Measurements from ENCODE around the gene ISLR. TPM values are rescaled to one million over a fixed set of nuclear protein-coding genes. Genes with fewer than 3 reads are reported as not detected.
A peak's percentile ranks its signal among the peaks of the same experiment; 100 is the strongest.
"Not testable (repeated sequence)": the region's sequence is repeated elsewhere in the genome, so short reads cannot be mapped to it uniquely, and the experiment has no call there.

The ISLR gene
- total and polyA plus RNA-seq, 2 donors: 82.1 to 110 TPM

GRCh38 chr15:74155766-74156417 lies 17.6 kb upstream of the ISLR start:
- Histone ChIP-seq H3K4me3 (ENCODE audit: low read depth, low read length) (no peak overlapping the region), H3K4me1 (ENCODE audit: insufficient read depth) (no peaks in the 10 kb centered on the region), H3K27ac (ENCODE audit: low read depth) (no peak overlapping the region), H3K36me3 (ENCODE audit: insufficient read depth) (no peaks in the 10 kb centered on the region)
- DNase-seq (ENCODE audit: extremely low spot score): no peak
- 66% methylated on average over 14 of the region's 14 CpGs for WGBS

GRCh38 chr15:74156678-74157411 lies 16.7 kb upstream of the ISLR start:
- WGBS: 6% methylated on average over 7 of the region's 7 CpGs
- Histone ChIP-seq H3K27ac (ENCODE audit: low read depth) (no peak overlapping the region), H3K4me1 (ENCODE audit: insufficient read depth) (no peaks in the 10 kb centered on the region), H3K4me3 (ENCODE audit: low read depth, low read length) (no peak overlapping the region), H3K36me3 (ENCODE audit: insufficient read depth) (no peaks in the 10 kb centered on the region)
- peak; percentile 56 for DNase-seq (ENCODE audit: extremely low spot score)

- DNase-seq (ENCODE audit: extremely low spot score): no peak
- no peak overlapping the region for H3K4me3 ChIP-seq (ENCODE audit: low read depth, low read length)
- H3K4me1 ChIP-seq (ENCODE audit: insufficient read depth): no peaks in the 10 kb centered on the region
- no peak overlapping the region for H3K27ac ChIP-seq (ENCODE audit: low read depth)
- WGBS: 90% methylated on average over 9 of the region's 9 CpGs
- H3K36me3 ChIP-seq (ENCODE audit: insufficient read depth): no peaks in the 10 kb centered on the region
Measured at GRCh38 chr15:74157868-74158827, 15.4 kb upstream of the ISLR start.

GRCh38 chr15:74158855-74159650 lies 14.5 kb upstream of the ISLR start:
- Histone ChIP-seq H3K4me3 (ENCODE audit: low read depth, low read length) (no peak overlapping the region), H3K4me1 (ENCODE audit: insufficient read depth) (no peaks in the 10 kb centered on the region), H3K27ac (ENCODE audit: low read depth) (no peak overlapping the region), H3K36me3 (ENCODE audit: insufficient read depth) (no peaks in the 10 kb centered on the region)
- DNase-seq (ENCODE audit: extremely low spot score): no peak
- WGBS: 61% methylated on average over 5 of the region's 5 CpGs

GRCh38 chr15:74159773-74160172 lies 13.7 kb upstream of the ISLR start:
- Histone ChIP-seq H3K4me1 (ENCODE audit: insufficient read depth) (no peaks in the 10 kb centered on the region), H3K4me3 (ENCODE audit: low read depth, low read length) (no peak overlapping the region), H3K36me3 (ENCODE audit: insufficient read depth) (no peaks in the 10 kb centered on the region), H3K27ac (ENCODE audit: low read depth) (no peak overlapping the region)
- no peak for DNase-seq (ENCODE audit: extremely low spot score)
- 87% methylated on average over 1 of the region's 1 CpG for WGBS

- 96% methylated on average over 3 of the region's 3 CpGs for WGBS
- not testable (repeated sequence) for H3K4me3 ChIP-seq (ENCODE audit: low read depth, low read length); DNase-seq (ENCODE audit: extremely low spot score); H3K36me3 ChIP-seq (ENCODE audit: insufficient read depth); H3K27ac ChIP-seq (ENCODE audit: low read depth); H3K4me1 ChIP-seq (ENCODE audit: insufficient read depth)
Measured at GRCh38 chr15:74160390-74160789, 13.1 kb upstream of the ISLR start.

- H3K4me3 ChIP-seq (ENCODE audit: low read depth, low read length); H3K4me1 ChIP-seq (ENCODE audit: insufficient read depth); DNase-seq (ENCODE audit: extremely low spot score); H3K36me3 ChIP-seq (ENCODE audit: insufficient read depth); H3K27ac ChIP-seq (ENCODE audit: low read depth): not testable (repeated sequence)
- 95% methylated on average over 3 of the region's 3 CpGs for WGBS
Measured at GRCh38 chr15:74162195-74162536, 11.3 kb upstream of the ISLR start.

GRCh38 chr15:74165461-74165860 lies 8.0 kb upstream of the ISLR start:
- no peak overlapping the region for H3K4me3 ChIP-seq (ENCODE audit: low read depth, low read length)
- no peaks in the 10 kb centered on the region for H3K36me3 ChIP-seq (ENCODE audit: insufficient read depth)
- no peak for DNase-seq (ENCODE audit: extremely low spot score)
- H3K27ac ChIP-seq (ENCODE audit: low read depth): no peak overlapping the region
- H3K4me1 ChIP-seq (ENCODE audit: insufficient read depth): no peaks in the 10 kb centered on the region
- WGBS: 97% methylated on average over 1 of the region's 1 CpG

- Histone ChIP-seq H3K4me1 (ENCODE audit: insufficient read depth) (no peaks in the 10 kb centered on the region), H3K27ac (ENCODE audit: low read depth) (no peak overlapping the region), H3K4me3 (ENCODE audit: low read depth, low read length) (no peak overlapping the region), H3K36me3 (ENCODE audit: insufficient read depth) (no peaks in the 10 kb centered on the region)
- 90% methylated on average over 4 of the region's 4 CpGs for whole genome bisulfite sequencing
- no peak for DNase-seq (ENCODE audit: extremely low spot score)
Measured at GRCh38 chr15:74167891-74168331, 5.6 kb upstream of the ISLR start.

- WGBS: 31% methylated on average over 3 of the region's 3 CpGs
- Histone ChIP-seq H3K27ac (ENCODE audit: low read depth) (no peak overlapping the region), H3K4me1 (ENCODE audit: insufficient read depth) (no peaks in the 10 kb centered on the region), H3K4me3 (ENCODE audit: low read depth, low read length) (no peak overlapping the region), H3K36me3 (ENCODE audit: insufficient read depth) (no peaks in the 10 kb centered on the region)
- no peak for DNase-seq (ENCODE audit: extremely low spot score)
Measured at GRCh38 chr15:74168711-74169126, 4.8 kb upstream of the ISLR start.

GRCh38 chr15:74170071-74170844 lies 3.3 kb upstream of the ISLR start:
- H3K4me3 ChIP-seq (ENCODE audit: low read depth, low read length): no peak overlapping the region
- no peaks in the 10 kb centered on the region for H3K4me1 ChIP-seq (ENCODE audit: insufficient read depth)
- no peak overlapping the region for H3K27ac ChIP-seq (ENCODE audit: low read depth)
- no peak for DNase-seq (ENCODE audit: extremely low spot score)
- H3K36me3 ChIP-seq (ENCODE audit: insufficient read depth): no peaks in the 10 kb centered on the region
- 72% methylated on average over 15 of the region's 15 CpGs for WGBS

- 84% methylated on average over 7 of the region's 7 CpGs for WGBS
- no peak for DNase-seq (ENCODE audit: extremely low spot score)
- no peaks in the 10 kb centered on the region for H3K4me1 ChIP-seq (ENCODE audit: insufficient read depth)
- no peak overlapping the region for H3K27ac ChIP-seq (ENCODE audit: low read depth)
- no peak overlapping the region for H3K4me3 ChIP-seq (ENCODE audit: low read depth, low read length)
- H3K36me3 ChIP-seq (ENCODE audit: insufficient read depth): no peaks in the 10 kb centered on the region
Measured at GRCh38 chr15:74170875-74171578, 2.5 kb upstream of the ISLR start.
